ENCODE results near the gene UNC45A.
A peak's percentile ranks its signal among the peaks of the same experiment; 100 is the strongest.

UNC45A gene

GRCh38 chr15:90968434-90968833 lies 33.3 kb downstream of the UNC45A start:
- DNase-seq = no peak

GRCh38 chr15:90970274-90970673 lies 35.2 kb downstream of the UNC45A start:
- DNase-seq = no peak

DNA sequence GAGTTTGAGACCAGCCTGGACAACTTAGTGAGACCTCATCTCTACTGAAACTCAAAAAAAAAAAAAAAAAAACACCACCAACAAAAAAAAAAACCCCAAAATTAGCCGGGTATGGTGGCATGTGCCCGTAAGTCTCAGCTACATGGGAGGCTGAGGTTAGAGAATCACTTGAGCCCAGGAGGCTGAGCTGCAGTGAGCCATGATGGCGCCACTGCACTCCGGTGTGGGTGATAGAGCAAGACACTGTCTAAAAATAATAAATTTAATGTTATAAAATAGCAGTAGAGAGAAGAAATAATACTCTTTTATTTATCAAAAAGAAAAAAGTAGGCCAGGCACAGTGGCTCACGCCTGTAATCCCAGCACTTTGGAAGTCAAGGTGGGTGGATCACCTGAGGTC lies 37.0 kb downstream of the UNC45A start:
- DNase-seq = no peak

GRCh38 chr15:90974216-90974615 lies 39.1 kb downstream of the UNC45A start:
- DNase-seq = no peak

DNA sequence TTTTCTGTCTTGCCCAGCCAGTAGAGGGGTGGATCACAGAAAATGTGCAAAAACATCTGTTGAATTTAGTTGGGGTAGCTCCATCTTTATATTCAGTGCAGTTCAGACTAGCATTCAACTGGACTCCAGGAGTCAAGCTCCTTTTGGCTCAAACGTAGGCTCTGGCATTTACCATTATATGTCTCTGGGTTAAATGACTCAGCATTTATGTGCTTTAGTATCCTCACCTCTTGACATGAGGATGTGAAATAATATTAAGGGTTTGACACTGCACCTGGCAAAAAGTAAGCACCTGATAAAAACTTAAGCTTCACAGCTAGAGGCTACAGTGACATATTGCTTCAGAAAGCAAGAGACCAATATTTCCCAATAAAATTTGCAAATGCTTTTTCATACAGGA lies 44.5 kb downstream of the UNC45A start:
- no peak for DNase-seq

GRCh38 chr15:90981681-90982080 lies 46.6 kb downstream of the UNC45A start:
- DNase-seq = no peak

- DNase-seq = no peak
Measured at GRCh38 chr15:90982135-90982534, 47.0 kb downstream of the UNC45A start.

- no peak for DNase-seq
Measured at GRCh38 chr15:90986790-90987507, 51.9 kb downstream of the UNC45A start.

- no peak for DNase-seq
Measured at GRCh38 chr15:90987561-90988141, 52.6 kb downstream of the UNC45A start.

GRCh38 chr15:90988296-90988695 lies 53.2 kb downstream of the UNC45A start:
- DNase-seq = no peak

DNA sequence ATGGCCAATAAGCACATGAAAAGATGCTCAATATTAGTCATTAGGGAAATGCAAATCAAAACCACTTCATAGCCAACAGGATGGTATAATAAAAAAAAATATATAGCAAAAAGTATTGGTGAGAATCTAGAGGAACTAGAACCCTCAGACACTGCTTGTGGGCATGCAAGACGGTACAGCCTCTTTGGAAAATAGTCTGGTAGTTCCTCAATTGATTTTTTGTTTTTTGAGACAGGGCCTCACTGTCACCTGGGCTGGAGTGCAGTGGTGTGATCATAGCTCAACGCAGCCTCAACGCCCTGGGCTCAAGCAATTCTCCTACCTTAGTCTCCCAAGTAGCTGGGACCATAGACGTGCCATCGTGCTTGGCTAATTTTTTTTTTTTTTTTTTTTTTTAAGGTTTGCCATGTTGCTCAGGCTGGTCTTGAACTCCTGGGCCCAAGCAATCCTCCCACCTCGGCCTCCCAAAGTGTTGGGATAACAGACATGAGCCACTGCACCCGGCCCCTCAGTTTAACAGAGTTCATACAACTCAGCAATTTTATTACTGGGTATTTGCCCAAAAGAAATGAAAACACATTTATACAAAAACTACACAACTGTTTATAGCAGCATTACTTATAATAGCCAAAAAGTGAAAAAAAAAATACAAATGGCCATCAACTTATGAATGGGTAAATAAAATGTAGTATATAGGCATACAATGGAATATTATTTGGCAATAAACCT lies 54.1 kb downstream of the UNC45A start:
- DNase-seq = no peak

DNA sequence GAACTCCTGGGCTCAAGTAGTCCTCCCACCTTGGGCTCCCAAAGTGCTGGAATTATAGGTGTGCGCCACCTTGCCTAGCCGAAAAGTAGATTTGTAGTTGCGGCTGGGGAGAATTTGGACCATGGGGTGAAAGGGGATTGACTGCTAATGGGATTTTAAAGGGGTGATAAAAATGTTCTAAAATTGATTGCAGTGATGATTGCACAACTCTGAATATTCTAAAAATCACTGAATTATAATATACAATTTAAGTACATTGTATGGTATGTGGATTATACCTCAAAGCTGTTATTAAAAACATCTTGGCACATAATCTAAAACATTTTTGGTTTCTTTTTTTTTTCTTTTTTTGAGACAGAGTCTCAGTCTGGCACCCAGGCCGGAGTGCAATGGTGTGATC lies 55.4 kb downstream of the UNC45A start:
- DNase-seq = no peak

GRCh38 chr15:90991587-90992285 lies 56.7 kb downstream of the UNC45A start:
- DNase-seq = no peak

DNA sequence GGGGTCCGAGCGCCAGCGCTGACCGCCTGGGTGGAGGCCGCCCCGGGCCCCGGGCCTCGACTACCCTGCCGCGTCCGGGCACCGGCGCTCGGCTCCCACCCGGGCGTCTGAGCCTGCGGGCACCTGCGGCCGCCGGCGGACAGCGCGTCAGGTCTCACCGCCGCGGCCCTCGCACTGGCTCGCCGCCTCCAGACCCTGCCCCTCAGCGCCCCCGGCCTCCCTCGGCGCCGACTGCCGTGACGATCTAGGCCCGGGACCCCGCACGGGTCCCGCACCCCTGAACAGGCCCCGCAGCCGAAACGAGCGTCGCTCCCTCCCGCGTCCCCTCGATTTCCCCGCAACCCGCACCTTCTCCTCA lies 59.0 kb downstream of the UNC45A start:
- no peak for DNase-seq

DNA sequence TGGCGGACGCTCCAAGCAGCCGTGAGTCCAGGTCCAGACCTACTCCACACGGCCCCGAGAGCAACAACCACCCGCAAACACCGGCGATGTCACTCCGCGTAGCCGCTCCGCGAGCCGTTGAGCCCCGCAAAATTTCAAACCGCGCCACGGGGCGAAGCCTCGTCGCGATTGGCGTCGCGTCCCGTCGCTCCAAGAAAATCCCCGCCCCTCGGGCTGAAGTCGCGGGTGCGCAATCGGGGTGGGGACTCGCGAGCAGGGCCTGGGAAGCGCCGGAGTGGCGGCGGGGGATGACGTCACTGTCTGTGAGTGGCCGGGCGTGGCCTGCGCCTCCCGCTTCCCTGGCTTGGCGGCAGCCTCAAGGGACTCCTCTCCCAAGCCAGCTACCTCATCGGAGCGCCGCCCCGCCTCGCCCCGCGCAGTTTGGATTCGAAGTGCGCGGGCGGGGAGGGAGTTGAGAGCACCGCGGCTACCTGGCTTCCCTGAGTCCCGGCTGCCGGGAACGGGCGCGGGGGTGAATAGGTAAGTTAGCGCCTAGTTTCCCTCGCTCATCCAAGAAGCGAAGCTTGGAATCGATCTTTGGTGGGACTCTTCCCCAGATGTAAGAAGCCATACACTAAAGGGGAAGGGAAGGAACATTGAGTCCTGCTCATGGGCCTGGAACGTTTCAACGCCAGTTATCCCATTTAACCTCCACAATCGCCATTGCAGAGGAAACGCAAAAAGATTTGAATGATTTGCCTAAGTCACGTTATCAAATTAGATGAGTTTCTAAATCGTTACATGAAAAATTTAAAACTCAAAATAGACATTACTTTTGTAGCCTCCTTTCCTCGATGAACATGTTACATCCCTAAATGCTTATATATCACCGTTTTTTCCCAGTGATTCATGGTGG lies 59.6 kb downstream of the UNC45A start, which contains the start of gene PRC1:
Gene PRC1, minus strand, starts transcription at position 119 of the 895 bp plus-strand sequence. Its CDS starts 118 bp downstream, at position 1.
- DNase-seq = peak; percentile 95

GRCh38 chr15:90998737-90999136 lies 63.7 kb downstream of the UNC45A start:
- DNase-seq = no peak

DNA sequence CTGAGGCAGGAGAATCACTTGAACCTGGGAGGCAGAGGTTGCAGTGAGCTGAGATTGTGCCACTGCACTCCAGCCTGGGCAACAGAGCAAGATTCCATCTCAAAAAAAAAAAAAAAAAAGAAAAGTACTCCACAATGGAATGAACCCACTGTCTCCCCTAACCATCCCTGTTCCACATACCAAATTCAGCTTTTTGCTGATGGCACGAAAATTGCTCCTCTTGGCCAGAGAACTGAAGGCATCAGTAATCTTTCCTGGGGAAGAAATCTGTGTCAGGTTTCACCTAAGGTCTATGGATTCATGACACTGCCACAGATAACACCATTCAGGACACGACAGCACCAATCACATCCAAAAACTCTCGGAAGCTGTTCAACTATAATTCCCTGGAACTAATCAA lies 66.1 kb downstream of the UNC45A start:
- no peak for DNase-seq
